Ishikawa (cell line): ENCODE results near the gene GRM5.

Experiments
- CEBPB ChIP-seq: IDR thresholded peaks from 2 replicates; pipeline ENCODE4 v1.6.1; 2012
- CREB1 ChIP-seq: IDR thresholded peaks from 2 replicates; pipeline ENCODE4 v1.6.1; 2012; ENCODE audit warnings: low read depth
- EGR1 ChIP-seq: IDR thresholded peaks from 2 replicates; pipeline ENCODE4 v1.6.1; 2012
- EP300 ChIP-seq: IDR thresholded peaks from 2 replicates; pipeline ENCODE4 v1.6.1; 2012; ENCODE audit warnings: borderline replicate concordance
- FOXM1 ChIP-seq: IDR thresholded peaks from 2 replicates; pipeline ENCODE4 v1.6.1; 2012; ENCODE audit warnings: low read depth, borderline replicate concordance
- NFIC ChIP-seq: IDR thresholded peaks from 2 replicates; pipeline ENCODE4 v1.6.1; 2012
- RAD21 ChIP-seq: IDR thresholded peaks from 2 replicates; pipeline ENCODE4 v1.6.1; 2012; ENCODE audit warnings: low read depth
- TAF1 ChIP-seq: IDR thresholded peaks from 2 replicates; pipeline ENCODE4 v1.6.1; 2012; ENCODE audit warnings: low read depth, mild to moderate bottlenecking
- TCF12 ChIP-seq: IDR thresholded peaks from 2 replicates; pipeline ENCODE4 v1.6.1; 2012; ENCODE audit warnings: low read depth
- TEAD4 ChIP-seq: IDR thresholded peaks from 2 replicates; pipeline ENCODE4 v1.6.1; 2012
- ZBTB7A ChIP-seq: IDR thresholded peaks from 2 replicates; pipeline ENCODE4 v1.6.1; 2012; ENCODE audit warnings: low read depth
- TF ChIP-seq, protein P1 (sequence below): IDR thresholded peaks from 2 replicates; pipeline ENCODE4 v1.6.1; 2012
- TF ChIP-seq, protein P2 (sequence below): IDR thresholded peaks from 2 replicates; pipeline ENCODE4 v1.6.1; 2012; ENCODE audit warnings: low read depth, mild to moderate bottlenecking
- TF ChIP-seq, protein P3 (sequence below): IDR thresholded peaks from 2 replicates; pipeline ENCODE4 v1.6.1; 2012

DNA sequence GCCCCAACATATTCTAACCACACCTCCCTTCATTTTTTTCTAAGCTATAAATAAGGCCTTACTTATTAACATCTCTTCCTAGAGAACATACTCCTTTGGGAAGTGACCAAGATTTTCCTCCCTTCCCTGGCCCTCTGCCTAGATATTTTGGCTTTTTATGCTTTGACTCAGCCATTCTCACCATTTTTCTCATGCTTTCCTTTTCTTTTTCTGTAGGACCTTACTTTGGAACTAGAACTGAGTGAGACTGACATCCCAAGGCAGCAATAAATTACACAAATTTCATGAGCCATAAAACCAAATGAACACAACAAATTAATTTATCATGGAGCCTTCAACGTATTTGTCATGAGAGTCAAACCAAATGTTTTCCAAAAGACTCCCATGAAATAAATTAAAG lies 585.6 kb downstream of the GRM5 start:
- TF ChIP-seq, protein P1, sequence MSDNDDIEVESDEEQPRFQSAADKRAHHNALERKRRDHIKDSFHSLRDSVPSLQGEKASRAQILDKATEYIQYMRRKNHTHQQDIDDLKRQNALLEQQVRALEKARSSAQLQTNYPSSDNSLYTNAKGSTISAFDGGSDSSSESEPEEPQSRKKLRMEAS = no peak
- TF ChIP-seq RAD21 = no peak
- TF ChIP-seq TEAD4 = peak; percentile 89
- TF ChIP-seq, protein P2, sequence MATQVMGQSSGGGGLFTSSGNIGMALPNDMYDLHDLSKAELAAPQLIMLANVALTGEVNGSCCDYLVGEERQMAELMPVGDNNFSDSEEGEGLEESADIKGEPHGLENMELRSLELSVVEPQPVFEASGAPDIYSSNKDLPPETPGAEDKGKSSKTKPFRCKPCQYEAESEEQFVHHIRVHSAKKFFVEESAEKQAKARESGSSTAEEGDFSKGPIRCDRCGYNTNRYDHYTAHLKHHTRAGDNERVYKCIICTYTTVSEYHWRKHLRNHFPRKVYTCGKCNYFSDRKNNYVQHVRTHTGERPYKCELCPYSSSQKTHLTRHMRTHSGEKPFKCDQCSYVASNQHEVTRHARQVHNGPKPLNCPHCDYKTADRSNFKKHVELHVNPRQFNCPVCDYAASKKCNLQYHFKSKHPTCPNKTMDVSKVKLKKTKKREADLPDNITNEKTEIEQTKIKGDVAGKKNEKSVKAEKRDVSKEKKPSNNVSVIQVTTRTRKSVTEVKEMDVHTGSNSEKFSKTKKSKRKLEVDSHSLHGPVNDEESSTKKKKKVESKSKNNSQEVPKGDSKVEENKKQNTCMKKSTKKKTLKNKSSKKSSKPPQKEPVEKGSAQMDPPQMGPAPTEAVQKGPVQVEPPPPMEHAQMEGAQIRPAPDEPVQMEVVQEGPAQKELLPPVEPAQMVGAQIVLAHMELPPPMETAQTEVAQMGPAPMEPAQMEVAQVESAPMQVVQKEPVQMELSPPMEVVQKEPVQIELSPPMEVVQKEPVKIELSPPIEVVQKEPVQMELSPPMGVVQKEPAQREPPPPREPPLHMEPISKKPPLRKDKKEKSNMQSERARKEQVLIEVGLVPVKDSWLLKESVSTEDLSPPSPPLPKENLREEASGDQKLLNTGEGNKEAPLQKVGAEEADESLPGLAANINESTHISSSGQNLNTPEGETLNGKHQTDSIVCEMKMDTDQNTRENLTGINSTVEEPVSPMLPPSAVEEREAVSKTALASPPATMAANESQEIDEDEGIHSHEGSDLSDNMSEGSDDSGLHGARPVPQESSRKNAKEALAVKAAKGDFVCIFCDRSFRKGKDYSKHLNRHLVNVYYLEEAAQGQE = no peak
- TF ChIP-seq CEBPB = no peak
- TF ChIP-seq TAF1 = no peak
- no peak for TF ChIP-seq EGR1
- TF ChIP-seq EP300 = peak; percentile 53; the same call in 1 of the 2 replicates
- peak; percentile 48; the same call in 1 of the 2 replicates for TF ChIP-seq TCF12
- no peak for TF ChIP-seq FOXM1
- TF ChIP-seq CREB1 = no peak
- TF ChIP-seq, protein P3, sequence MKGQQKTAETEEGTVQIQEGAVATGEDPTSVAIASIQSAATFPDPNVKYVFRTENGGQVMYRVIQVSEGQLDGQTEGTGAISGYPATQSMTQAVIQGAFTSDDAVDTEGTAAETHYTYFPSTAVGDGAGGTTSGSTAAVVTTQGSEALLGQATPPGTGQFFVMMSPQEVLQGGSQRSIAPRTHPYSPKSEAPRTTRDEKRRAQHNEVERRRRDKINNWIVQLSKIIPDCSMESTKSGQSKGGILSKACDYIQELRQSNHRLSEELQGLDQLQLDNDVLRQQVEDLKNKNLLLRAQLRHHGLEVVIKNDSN = no peak
- no peak for TF ChIP-seq ZBTB7A
- TF ChIP-seq NFIC = peak; percentile 75
